CD4-positive, alpha-beta T cell (primary cell): Measurements from ENCODE around the gene TCEA3. TPM values are rescaled to one million over a fixed set of nuclear protein-coding genes. Genes with fewer than 3 reads are reported as not detected.

Source experiments
- ATAC-seq: fragments of 200-7000 bp; cut with Tn5 transposase; one replicate; pipeline ENCODE4 v1.10.0; 2022; ENCODE audit warnings: mild to moderate bottlenecking; ENCODE audit not compliant: poor library complexity
- CTCF ChIA-PET: fragments of 350-600 bp; sonication (Branson Sonifier 250); formaldehyde crosslinking; loops from one replicate; lab custom pipeline; 2021; ENCODE audit warnings: antibody characterized with exemption, inconsistent platforms; lab: Charles Lee
- POLR2A ChIA-PET: fragments of 350-600 bp; sonication (Branson Sonifier 250); formaldehyde crosslinking; loops from one replicate; lab custom pipeline; 2021; ENCODE audit warnings: antibody characterized with exemption, inconsistent platforms; lab: Charles Lee
- DNase-seq, 14 experiments: peaks; one replicate each; pipeline ENCODE4 v3.0.0-alpha.2; 2013 to 2020; ENCODE audit warnings: mixed read lengths in 2 of 14
- H3K27ac ChIP-seq, 2 donors: one replicate each; pipeline versions ENCODE4 v1.5.1 to v1.7.0; 2013; ENCODE audit warnings: low read length in 2 of 2, low read depth in 1 of 2, mild to moderate bottlenecking in 1 of 2
- H3K27me3 ChIP-seq, 2 experiments: 1 replicate in 1 of 2; 2 replicates in 1 of 2; pipeline versions ENCODE4 v1.6.1 to v1.7.0; 2013; ENCODE audit warnings: low read length in 2 of 2, control low read depth in 1 of 2, mild to moderate bottlenecking in 1 of 2, moderate library complexity in 1 of 2; ENCODE audit not compliant: insufficient read depth in 2 of 2, control insufficient read depth in 1 of 2
- H3K36me3 ChIP-seq: one replicate; pipeline ENCODE4 v1.6.1; 2013; ENCODE audit warnings: low read length, control low read depth; ENCODE audit not compliant: insufficient read depth
- H3K4me1 ChIP-seq: one replicate; pipeline ENCODE4 v1.6.1; 2013; ENCODE audit warnings: low read length, control low read depth; ENCODE audit not compliant: insufficient read depth
- H3K4me3 ChIP-seq: one replicate; pipeline ENCODE4 v1.5.1; 2013; ENCODE audit warnings: mild to moderate bottlenecking, low read length, moderate library complexity
- H3K9me3 ChIP-seq, 2 experiments: 1 replicate in 1 of 2; 2 replicates in 1 of 2; pipeline versions ENCODE4 v1.6.1 to v1.7.0; 2013; ENCODE audit warnings: low read length in 2 of 2, mild to moderate bottlenecking in 2 of 2, control low read depth in 1 of 2, moderate library complexity in 1 of 2; ENCODE audit not compliant: control insufficient read depth in 1 of 2, insufficient read depth in 1 of 2
- H3K27ac Mint-ChIP-seq: one replicate; pipeline ENCODE4 v1.8.0; 2020; ENCODE audit warnings: mixed read lengths
- H3K27me3 Mint-ChIP-seq: one replicate; pipeline ENCODE4 v1.8.0; 2021; ENCODE audit warnings: mixed read lengths
- H3K36me3 Mint-ChIP-seq: one replicate; pipeline ENCODE4 v1.8.0; 2021; ENCODE audit warnings: low read depth, mixed read lengths
- H3K4me1 Mint-ChIP-seq: one replicate; pipeline ENCODE4 v1.8.0; 2021; ENCODE audit warnings: low read depth, mixed read lengths
- H3K4me3 Mint-ChIP-seq: one replicate; pipeline ENCODE4 v1.8.0; 2020; ENCODE audit warnings: mild to moderate bottlenecking, mixed read lengths
- H3K9me3 Mint-ChIP-seq: one replicate; pipeline ENCODE4 v1.8.0; 2020; ENCODE audit warnings: mixed read lengths
- CTCF ChIP-seq: fragments of 200-600 bp; IDR thresholded peaks from one replicate; pipeline ENCODE4 v1.8.0; 2022; ENCODE audit warnings: antibody characterized with exemption, mild to moderate bottlenecking
- intact Hi-C, 2 experiments: fragments of 100-400 bp; cut with DNase I in 1 of 2; cut with micrococcal nuclease in 1 of 2; formaldehyde crosslinking; loops; one replicate each; pipeline versions ENCODE4 v1.15.1 to v1.9.0; 2023 to 2025; cut with DNase I, micrococcal nuclease
- total RNA-seq, 174 experiments: library from RNA in 2 of 174; stranded (reverse) in 2 of 174; gene quantifications; one replicate each; pipeline ENCODE4 v1.2.3 and lab custom pipeline; 2021 to 2026

Gene TCEA3
- total RNA-seq, 2 experiments from 2014 or later, result 33.1 to 34.6 TPM

DNA sequence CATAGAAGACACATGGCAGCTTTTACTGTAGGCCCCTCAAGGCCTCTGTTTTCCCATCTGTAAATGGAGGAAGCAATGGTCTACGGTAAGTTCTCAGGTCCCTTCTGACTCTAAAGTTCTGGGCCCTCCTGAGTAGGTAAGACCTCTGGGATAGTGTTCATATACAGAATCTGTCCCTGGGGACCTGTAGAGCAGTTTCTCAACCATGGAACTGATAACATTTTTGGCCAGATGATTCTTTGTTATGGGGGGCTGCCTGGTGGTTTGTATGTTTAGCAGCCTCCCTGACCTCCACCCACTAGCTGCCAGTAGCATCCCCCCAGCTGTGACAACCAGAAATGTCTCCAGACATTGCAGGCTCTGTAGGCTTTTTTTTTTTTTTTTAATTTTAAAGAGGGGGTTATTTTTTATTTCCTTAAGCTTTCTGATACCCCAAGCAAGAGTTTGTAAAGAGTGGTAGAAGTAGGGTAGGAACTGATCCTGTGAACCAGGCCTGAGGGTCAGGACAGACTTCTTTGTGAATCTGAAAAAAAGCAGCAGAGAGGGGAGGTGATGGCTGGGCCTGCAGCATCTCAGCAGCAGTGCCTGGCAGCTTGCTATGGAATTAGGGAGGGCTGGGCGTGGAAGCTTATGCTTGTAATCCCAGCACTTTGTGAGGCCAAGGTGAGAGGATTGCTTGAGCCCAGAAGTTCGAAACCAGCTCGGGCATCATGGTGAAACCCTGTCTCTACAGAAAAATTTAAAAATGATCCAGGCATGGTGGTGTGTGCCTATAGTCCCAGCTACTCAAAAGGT, 20.2 kb upstream of the TCEA3 start:
- no peaks in the 10 kb centered on the region for H3K27me3 ChIP-seq
- DNase-seq (no peak), ATAC-seq (no peak)
- H3K9me3 Mint-ChIP-seq, result no peaks in the 10 kb centered on the region
- no peaks in the 10 kb centered on the region for H3K9me3 ChIP-seq
- no peak overlapping the region for H3K27ac Mint-ChIP-seq
- no peaks in the 10 kb centered on the region for H3K4me1 Mint-ChIP-seq
- ChIA-PET POLR2A (no interaction called here), CTCF (no interaction called here)
- TF ChIP-seq CTCF, result no peak
- H3K36me3 Mint-ChIP-seq, result no peaks in the 10 kb centered on the region
- no peaks in the 10 kb centered on the region for H3K27me3 Mint-ChIP-seq
- no peak overlapping the region for H3K4me3 ChIP-seq
- H3K36me3 ChIP-seq, result no peaks in the 10 kb centered on the region
- H3K4me3 Mint-ChIP-seq, result no peak overlapping the region
- no peaks in the 10 kb centered on the region for H3K4me1 ChIP-seq
- H3K27ac ChIP-seq, result no peak overlapping the region
- intact Hi-C loops, result no loop called here

- H3K4me1 ChIP-seq, result no peaks in the 10 kb centered on the region
- no peaks in the 10 kb centered on the region for H3K36me3 ChIP-seq
- ATAC-seq, result no peak
- no peak overlapping the region for H3K27ac Mint-ChIP-seq
- H3K4me1 Mint-ChIP-seq, result no peaks in the 10 kb centered on the region
- POLR2A ChIA-PET, result no interaction called here
- no peaks in the 10 kb centered on the region for H3K27me3 Mint-ChIP-seq
- H3K27ac ChIP-seq, result no peak overlapping the region
- no peaks in the 10 kb centered on the region for H3K36me3 Mint-ChIP-seq
- intact Hi-C loops, result no loop called here
- no peaks in the 10 kb centered on the region for H3K9me3 ChIP-seq
- H3K9me3 Mint-ChIP-seq, result no peaks in the 10 kb centered on the region
- H3K4me3 Mint-ChIP-seq, result no peak overlapping the region
- CTCF ChIA-PET, result no interaction called here
- no peak for DNase-seq
- TF ChIP-seq CTCF, result no peak
- no peak overlapping the region for H3K4me3 ChIP-seq
- no peaks in the 10 kb centered on the region for H3K27me3 ChIP-seq
These were observed 19.6 kb upstream of the TCEA3 start for GRCh38 chr1:23444104-23444533.

DNA sequence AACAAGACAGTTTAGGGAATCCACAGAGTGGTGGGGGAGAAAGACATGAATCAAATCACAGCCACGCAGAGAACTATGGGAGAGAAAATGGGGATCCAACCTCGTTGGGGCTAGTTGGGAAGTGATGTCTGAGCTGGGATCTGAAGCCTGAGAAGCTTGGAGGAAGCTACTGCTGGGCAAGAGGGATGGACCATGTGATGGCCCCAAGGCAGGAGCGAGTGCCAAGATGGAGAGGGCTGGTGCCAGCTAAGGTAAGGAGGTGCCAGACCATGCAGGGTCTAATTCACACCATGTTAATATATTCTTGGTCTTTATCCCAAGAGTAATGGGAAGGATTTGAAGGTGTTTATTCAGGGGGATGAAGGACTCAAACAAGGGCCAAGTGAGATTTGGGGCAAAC, 18.2 kb upstream of the TCEA3 start:
- H3K4me3 ChIP-seq, result no peak overlapping the region
- H3K36me3 ChIP-seq, result no peaks in the 10 kb centered on the region
- Mint-ChIP-seq H3K9me3 (no peaks in the 10 kb centered on the region), H3K4me1 (no peaks in the 10 kb centered on the region), H3K27ac (no peak overlapping the region), H3K27me3 (no peaks in the 10 kb centered on the region), H3K36me3 (no peaks in the 10 kb centered on the region), H3K4me3 (no peak overlapping the region)
- no peak overlapping the region for H3K27ac ChIP-seq
- no peaks in the 10 kb centered on the region for H3K4me1 ChIP-seq
- ATAC-seq, result no peak
- H3K9me3 ChIP-seq, result no peaks in the 10 kb centered on the region
- H3K27me3 ChIP-seq, result no peaks in the 10 kb centered on the region
- no peak for DNase-seq
- no peak for TF ChIP-seq CTCF
- ChIA-PET CTCF (no interaction called here), POLR2A (no interaction called here)
- intact Hi-C loops, result no loop called here
